Fibroblast of the aortic adventitia (primary cell): ENCODE measurements around the gene TMEM238. TPM values are rescaled to one million over a fixed set of nuclear protein-coding genes. Genes with fewer than 3 reads are reported as not detected.
A peak's percentile ranks its signal among the peaks of the same experiment; 100 is the strongest.

ENCODE experiments used
- DNase-seq: peaks from one replicate; pipeline ENCODE4 v3.0.0-alpha.2; 2010; ENCODE audit warnings: low read depth
- H3K4me3 ChIP-seq: 2 replicates; pipeline ENCODE4 v1.5.1; 2011; ENCODE audit warnings: low read depth, mild to moderate bottlenecking, control low read depth, low read length, moderate library complexity
- total RNA-seq: library from RNA; depleted of rRNA; stranded (reverse); fragments of >200 nt; gene quantifications from 2 replicates; pipeline ENCODE4 v1.2.3, GENCODE V29; 2012; ENCODE audit warnings: low replicate concordance
- TF ChIP-seq, protein P1 (sequence below): IDR thresholded peaks from 2 replicates; pipeline ENCODE4 v1.5.1; 2011; ENCODE audit warnings: mild to moderate bottlenecking, low read length, control low read depth, inconsistent platforms; ENCODE audit not compliant: insufficient read depth

The TMEM238 gene
- total RNA-seq, 1 donor, result not detected

DNA sequence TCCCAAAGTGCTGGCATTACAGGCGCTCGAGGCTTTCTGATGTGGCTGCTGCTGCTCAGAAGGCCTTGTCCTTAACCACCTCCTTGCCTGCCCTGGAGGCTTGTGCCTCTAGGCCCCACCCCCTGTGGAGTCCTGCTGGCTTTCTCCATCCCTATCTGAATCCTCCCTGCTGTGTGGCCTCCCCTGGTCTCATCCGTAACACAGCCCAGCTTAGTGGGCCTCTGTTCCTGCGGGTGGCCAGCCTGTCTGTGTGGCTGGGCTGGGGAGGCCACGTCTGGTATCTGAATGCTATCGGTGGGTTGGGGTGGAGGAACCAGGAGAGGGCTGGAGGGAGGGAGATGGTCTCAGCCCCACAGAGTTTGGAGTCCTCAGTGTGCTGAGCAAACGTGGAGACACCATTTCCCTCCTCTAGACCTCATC is 6.4 kb upstream of the TMEM238 start:
- H3K4me3 ChIP-seq, result no peak overlapping the region
- TF ChIP-seq, protein P1, sequence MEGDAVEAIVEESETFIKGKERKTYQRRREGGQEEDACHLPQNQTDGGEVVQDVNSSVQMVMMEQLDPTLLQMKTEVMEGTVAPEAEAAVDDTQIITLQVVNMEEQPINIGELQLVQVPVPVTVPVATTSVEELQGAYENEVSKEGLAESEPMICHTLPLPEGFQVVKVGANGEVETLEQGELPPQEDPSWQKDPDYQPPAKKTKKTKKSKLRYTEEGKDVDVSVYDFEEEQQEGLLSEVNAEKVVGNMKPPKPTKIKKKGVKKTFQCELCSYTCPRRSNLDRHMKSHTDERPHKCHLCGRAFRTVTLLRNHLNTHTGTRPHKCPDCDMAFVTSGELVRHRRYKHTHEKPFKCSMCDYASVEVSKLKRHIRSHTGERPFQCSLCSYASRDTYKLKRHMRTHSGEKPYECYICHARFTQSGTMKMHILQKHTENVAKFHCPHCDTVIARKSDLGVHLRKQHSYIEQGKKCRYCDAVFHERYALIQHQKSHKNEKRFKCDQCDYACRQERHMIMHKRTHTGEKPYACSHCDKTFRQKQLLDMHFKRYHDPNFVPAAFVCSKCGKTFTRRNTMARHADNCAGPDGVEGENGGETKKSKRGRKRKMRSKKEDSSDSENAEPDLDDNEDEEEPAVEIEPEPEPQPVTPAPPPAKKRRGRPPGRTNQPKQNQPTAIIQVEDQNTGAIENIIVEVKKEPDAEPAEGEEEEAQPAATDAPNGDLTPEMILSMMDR, result no peak
- DNase-seq, result no peak

DNA sequence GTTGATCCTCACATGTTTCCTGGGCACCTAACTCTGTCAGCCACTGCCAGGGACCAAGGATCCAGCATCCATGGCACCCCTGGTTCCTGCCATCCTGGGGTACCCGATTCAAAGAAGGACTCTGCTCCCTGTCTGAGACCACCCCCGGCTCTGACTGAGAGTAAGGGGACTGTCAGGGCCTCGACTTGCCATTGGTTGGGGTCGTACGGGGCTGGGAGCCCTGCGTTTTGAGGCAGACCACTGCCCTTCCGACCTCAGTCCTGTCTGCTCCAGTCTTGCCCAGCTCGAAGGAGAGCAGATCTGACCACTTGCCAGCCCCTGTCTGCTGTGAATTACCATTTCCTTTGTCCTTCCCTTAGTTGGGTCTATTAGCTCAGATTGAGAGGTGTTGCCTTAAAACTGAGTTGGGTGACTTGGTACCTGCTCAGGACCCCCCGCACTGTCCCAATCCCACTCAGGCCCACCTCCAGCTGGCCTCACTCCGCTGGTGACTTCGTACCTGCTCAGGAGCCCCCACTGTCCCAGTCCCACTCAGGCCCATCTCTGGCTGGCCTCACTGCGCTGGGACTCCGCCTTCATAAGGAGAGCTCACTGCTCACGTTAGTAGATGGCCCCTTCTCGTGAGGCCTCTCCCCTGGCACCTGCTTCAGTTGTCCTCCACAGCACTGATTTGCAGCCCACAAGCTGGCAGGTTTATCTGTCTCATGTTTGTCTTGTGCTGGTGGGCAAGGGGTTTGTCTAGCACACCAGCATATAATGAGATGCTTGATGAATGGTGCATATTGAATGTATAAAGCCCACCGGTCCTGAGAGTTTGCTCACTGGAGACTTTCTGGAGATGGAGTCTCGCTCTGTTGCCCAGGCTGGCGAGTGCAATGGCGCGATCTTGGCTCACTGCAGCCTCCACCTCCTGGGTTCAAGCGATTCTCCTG is 5.6 kb upstream of the TMEM238 start:
- no peak overlapping the region for H3K4me3 ChIP-seq
- TF ChIP-seq, protein P1, result no peak
- no peak for DNase-seq

DNA sequence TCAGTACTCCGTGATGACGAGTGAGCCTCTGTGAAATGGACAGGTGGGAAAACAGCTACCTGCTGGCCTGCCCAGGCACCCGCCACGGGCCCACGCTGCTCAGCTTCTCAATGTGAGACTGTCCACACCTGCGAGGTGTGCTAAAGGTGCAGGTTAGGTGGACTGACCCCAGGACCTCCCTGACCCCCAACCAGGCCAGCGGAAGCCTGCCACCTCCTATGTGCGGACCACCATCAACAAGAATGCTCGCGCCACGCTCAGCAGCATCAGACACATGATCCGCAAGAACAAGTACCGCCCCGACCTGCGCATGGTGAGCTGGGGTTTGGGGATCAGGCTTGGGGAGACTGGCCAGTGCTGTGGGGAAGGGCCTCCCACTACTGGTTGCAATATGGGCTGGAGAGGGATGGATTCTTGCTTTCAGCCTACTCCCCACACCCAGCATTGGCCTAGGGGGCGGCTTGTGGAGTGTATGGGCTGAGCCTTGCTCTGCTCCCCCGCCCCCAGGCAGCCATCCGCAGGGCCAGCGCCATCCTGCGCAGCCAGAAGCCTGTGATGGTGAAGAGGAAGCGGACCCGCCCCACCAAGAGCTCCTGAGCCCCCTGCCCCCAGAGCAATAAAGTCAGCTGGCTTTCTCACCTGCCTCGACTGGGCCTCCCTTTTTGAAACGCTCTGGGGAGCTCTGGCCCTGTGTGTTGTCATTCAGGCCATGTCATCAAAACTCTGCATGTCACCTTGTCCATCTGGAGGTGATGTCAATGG is 3.8 kb upstream of the TMEM238 start:
- no peak for DNase-seq
- TF ChIP-seq, protein P1, result no peak
- H3K4me3 ChIP-seq, result peak overlapping the region; percentile 99

DNA sequence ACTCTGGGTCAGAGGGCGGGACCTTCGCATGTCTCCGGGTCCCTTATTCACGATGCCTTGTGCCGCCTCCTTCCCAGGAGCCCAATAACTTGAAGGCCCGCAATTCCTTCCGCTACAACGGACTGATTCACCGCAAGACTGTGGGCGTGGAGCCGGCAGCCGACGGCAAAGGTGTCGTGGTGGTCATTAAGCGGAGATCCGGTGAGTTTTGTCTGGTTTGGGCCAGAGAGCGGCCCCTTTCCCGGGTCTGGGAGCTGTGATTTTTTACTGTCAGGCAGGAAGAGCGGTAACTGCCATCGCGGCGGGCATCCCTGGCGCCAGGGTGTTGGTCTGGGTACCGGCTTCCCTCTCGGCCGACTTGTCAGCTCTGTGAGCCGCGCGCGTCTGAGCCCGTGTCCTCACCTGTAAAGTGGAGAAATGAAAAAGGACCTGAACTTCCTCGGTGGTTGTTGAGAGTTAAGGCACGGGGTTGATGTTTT is 2.4 kb upstream of the TMEM238 start:
- TF ChIP-seq, protein P1, result no peak
- DNase-seq, result no peak
- peak overlapping the region; percentile 99 for H3K4me3 ChIP-seq

- peak; percentile 98 for DNase-seq
- TF ChIP-seq, protein P1, result no peak
- peak within 1 kb of the TSS; percentile 99 for H3K4me3 ChIP-seq
These were observed 1.8 kb upstream of the TMEM238 start, which contains the start of gene RPL28 for GRCh38 chr19:55385724-55386492. RPL28 (plus strand) TSS chr19:55385932; CDS start chr19:55386358, 426 bp downstream.
